HG03565 (cell line): ENCODE results near the gene PNPLA1.

ENCODE experiments used
- ATAC-seq: cut with Tn5 transposase; IDR thresholded peaks from one replicate; pipeline ENCODE4 v1.9.1; 2021; ENCODE audit warnings: mild to moderate bottlenecking, moderate library complexity; ENCODE audit not compliant: unreplicated experiment

PNPLA1 gene

DNA sequence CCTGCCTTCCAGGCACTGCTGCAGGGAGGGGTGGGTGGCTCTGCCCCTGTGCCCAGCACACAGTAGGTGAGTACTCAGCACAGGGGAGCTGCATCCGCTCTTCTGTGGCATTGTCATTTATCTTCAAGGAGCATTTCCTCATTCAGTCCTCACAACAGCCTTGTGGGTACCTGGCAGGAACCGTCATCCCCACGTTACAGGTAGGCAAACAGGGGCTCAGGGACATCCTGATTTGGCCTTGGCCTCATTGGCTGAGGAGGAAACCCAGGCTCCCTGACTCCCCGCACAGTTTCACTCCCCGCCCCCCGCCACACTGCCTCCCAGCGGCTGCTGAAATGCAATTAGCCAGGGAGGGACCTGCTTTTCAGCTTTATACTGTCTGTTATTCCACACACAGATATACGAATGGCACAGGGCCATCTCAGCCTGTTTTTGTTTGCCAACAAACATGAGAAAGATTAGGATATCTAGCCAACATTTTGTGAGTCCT, 24.2 kb upstream of the PNPLA1 start:
- ATAC-seq, result no peak

GRCh38 chr6:36246506-36247268, 23.2 kb upstream of the PNPLA1 start:
- ATAC-seq, result no peak

GRCh38 chr6:36247693-36248092, 22.2 kb upstream of the PNPLA1 start:
- no peak for ATAC-seq

- no peak for ATAC-seq
Measured at GRCh38 chr6:36248980-36249379, 20.9 kb upstream of the PNPLA1 start.

- no peak for ATAC-seq
Measured at GRCh38 chr6:36249536-36249935, 20.3 kb upstream of the PNPLA1 start.

DNA sequence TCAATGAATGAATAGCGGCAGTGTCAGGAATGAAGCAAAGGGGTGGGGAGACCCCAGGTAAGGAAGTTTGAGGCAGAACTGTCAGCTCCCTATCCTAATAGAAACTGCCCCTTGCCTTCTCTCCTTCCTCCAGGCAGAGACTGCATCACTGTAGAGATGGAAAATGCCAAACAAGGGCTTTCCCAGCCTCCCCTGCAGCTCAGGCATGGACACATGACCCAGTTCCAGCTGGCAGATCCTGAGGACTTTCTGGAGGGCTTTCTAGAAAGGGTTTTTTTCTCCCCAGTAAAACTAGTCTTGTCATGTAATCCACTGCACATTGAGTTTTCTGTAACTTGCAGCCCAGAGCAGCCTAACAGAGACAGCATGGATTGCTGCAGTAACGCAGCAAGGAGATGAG, 17.9 kb upstream of the PNPLA1 start:
- ATAC-seq, result no peak

- no peak for ATAC-seq
Measured at GRCh38 chr6:36263390-36264000, 6.4 kb upstream of the PNPLA1 start.

GRCh38 chr6:36265744-36266143, 4.1 kb upstream of the PNPLA1 start:
- ATAC-seq, result no peak

DNA sequence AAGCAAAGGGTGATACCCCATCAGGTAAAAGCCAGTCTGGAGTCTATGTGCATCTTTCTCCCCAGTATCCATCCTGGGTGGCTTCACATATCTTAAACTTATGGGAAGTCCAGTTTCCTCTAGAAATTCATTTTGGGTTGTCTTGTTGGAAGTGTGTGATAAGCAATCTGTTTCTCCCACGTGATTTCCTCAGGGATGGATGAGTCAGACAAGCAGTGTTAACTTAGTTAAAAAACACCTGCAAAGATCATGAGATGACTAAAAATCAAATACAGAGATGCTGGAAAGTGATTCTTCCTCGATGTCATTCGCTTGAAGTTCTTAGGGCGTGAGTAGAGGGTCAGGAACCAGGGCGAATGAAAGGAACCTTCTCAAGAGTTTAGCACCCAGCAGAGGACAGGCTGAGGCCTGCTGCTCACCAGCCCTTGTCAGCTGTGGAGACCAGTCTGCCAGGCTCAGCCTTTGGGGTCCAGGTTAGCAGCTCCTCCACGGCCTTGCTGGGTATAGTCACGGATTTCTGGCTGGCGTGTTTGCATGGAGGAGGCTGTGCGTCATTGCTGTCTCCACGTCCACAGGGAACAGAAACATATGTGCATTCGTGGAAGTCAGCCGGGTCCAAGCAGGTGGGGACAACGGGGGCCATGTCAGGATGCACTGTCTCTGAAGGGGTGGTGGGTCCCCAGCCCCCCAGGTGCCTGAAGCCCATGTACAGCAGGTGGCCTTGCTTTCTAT, 2.8 kb upstream of the PNPLA1 start:
- ATAC-seq, result no peak

DNA sequence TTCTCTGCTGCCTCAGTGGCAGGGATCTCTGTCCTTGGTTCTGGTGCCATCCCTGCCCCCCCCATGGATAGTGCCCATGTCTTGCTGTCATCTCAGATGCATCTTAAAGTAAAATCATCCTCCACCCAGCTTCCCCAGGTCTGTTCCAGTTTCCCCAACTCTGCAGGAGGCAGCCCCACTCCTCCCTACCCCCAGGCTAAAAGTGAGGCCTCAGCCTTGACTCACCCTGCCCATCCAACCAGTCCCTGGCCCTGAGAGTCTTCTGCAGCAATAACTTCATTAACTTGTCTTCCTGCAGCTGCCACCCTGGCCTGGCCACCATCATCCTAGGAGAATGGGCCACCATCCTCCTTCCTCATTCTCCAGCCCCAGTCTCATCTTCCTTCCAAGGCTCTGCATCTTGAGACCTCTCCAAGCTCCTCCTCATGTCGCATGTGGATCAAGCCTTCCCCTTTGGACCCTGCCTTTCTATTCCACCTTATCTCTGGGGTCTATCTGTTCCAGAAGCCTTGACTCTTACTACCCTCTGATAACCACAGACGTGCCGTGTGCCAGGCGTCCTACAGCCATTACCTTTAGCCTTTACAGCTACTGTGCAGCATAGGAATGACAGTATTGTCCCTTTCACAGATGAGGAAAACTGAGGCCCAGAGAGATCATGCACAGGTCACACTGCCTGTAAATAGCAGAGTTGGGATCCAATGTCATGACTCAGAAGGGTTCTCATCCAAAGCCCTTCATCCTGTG, 2.0 kb upstream of the PNPLA1 start:
- no peak for ATAC-seq

- ATAC-seq, result no peak
Measured at GRCh38 chr6:36268478-36269275, 1.2 kb upstream of the PNPLA1 start.

GRCh38 chr6:36272234-36272633, 2.4 kb downstream of the PNPLA1 start:
- no peak for ATAC-seq

- ATAC-seq, result no peak
Measured at GRCh38 chr6:36273067-36273466, 3.2 kb downstream of the PNPLA1 start.

GRCh38 chr6:36273802-36274514, 4.1 kb downstream of the PNPLA1 start:
- no peak for ATAC-seq

DNA sequence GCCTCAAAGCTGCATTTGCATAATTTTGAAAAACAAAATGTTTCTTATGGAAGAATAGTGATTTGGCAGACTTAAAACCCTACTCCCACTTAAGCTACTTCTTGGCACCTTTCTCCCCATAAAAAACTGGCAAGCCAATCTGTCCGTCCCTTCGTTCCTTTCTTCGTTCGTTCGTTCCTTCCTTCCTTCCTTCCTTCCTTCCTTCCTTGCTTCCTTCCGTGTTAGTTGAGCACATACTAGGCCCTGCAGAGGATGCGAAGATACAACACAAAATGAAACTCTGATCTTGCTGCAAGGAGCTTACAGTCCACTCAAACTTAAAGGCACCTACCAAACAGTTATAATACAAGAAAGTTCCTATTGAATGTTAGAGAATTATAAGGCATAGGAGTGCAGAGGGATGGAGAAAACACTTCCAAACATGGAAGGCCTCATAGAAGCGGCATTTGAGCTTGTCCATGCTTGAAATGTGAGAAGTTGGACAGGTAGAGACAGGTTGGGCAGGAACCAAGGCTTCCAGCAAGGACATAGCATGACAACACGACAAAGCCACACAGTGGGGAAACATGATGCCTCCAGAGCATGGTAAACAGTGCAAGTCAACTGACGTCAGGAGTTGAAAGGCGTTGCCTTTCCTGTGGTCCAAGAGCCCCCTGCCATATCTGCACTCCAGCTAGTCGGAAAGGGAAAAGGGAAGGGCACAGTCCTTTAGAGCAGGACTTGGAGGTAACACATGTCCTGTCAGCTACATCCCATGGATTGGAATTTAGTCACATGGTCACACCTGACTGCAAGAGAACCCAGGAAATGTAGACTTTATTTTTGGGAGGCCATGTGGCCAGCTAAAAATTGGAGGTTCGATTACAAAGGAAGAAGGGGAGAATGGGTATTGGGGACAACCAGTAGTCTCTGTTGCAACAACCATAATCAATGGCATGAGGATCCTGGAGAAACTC, 7.0 kb downstream of the PNPLA1 start:
- ATAC-seq, result no peak

GRCh38 chr6:36277946-36278470, 8.1 kb downstream of the PNPLA1 start:
- ATAC-seq, result no peak

DNA sequence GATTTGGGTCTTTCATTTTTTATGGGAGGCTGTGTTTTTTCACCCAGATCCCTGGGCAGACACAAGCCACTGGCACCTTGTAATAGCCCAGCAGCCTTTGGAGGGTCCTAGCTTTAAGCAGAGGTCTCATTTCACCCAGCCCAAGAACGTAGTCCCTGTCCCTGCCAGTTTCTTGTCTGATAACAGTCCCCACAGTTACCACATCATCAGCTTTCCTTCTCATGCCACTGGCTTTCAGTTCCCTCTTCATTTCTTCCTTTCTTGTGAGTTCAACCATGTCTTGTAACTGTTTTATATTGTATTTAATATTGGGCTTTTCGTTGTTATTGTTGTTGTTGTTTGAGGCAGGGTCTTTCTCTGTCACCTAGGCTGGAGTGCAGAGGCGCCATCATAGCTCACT, 10.6 kb downstream of the PNPLA1 start:
- no peak for ATAC-seq

DNA sequence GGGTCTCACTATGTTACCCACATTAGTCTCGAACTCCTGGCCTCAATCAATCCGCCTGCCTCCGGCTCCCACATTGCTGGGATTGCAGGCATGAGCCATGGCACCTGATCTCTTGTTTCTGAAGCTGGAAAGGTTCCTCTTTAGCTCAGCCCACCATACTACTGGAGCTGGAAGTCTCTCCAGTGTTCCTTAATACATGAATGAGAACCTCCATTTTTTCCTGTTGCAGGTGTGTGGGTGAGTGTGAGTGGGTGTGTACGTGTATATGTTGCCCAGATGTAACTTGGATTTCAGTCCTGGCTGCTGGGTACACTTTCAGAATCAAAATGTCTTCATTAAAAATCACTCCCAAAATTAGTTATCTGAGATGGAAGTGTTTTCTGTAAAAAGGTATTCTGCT, 11.1 kb downstream of the PNPLA1 start:
- ATAC-seq, result no peak
